KOPT-K1 (cell line): ENCODE data around the gene MPC2.
"Not testable (repeated sequence)": the region's sequence is repeated elsewhere in the genome, so short reads cannot be mapped to it uniquely, and the experiment has no call there.

ENCODE experiments used
- H3K27ac ChIP-seq: fragments of 200-600 bp; sonication (generic); 2 replicates; pipeline ENCODE4 v1.5.1; 2016; ENCODE audit warnings: antibody characterized with exemption, mild to moderate bottlenecking, low read depth, low read length; ENCODE audit not compliant: poor library complexity, severe bottlenecking
- H3K36me3 ChIP-seq: fragments of 200-600 bp; sonication (generic); 2 replicates; pipeline ENCODE4 v1.5.1; 2017; ENCODE audit warnings: antibody characterized with exemption, mild to moderate bottlenecking, low read length, moderate library complexity; ENCODE audit not compliant: insufficient read depth
- H3K9me3 ChIP-seq: fragments of 200-600 bp; sonication (generic); 2 replicates; pipeline ENCODE4 v1.5.1; 2017; ENCODE audit warnings: antibody characterized with exemption, low read length, mild to moderate bottlenecking; ENCODE audit not compliant: insufficient read depth, poor library complexity, severe bottlenecking

Gene MPC2

GRCh38 chr1:167943541-167943940 lies 6.7 kb upstream of the MPC2 start:
- no peak overlapping the region for H3K27ac ChIP-seq
- H3K36me3 ChIP-seq: 0 out of 2 replicates have a peak, but pooled peaks cover 3% of the 10 kb centered on the region
- peaks cover 6% of the 10 kb centered on the region for H3K9me3 ChIP-seq

DNA sequence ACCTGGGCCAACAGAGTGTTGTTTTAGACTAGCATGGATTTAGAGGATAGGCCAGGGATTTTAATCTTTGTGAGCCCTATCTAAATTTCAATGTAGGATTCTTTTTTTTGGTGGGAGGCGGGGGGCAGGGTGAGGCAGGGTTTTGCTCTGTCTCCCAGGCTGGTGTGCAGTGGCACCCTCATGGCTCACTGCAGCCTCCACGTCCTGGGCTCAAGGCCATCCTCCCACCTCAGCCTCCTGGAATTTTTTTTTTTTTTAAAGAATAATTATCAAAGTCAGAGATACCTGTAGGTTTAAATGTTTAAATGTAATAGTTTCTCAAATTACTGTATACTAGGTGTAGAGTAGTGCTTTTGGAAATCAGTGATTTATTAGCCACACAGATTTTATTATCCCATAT lies 3.4 kb upstream of the MPC2 start:
- Histone ChIP-seq H3K36me3 (0 out of 2 replicates have a peak, but pooled peaks cover 3% of the 10 kb centered on the region), H3K27ac (no peak overlapping the region), H3K9me3 (peaks cover 6% of the 10 kb centered on the region)

- Histone ChIP-seq H3K36me3 (no peaks in the 10 kb centered on the region), H3K9me3 (no peaks in the 10 kb centered on the region), H3K27ac (peak overlapping the region; percentile 94)
Observed at GRCh38 chr1:167938080-167938636, 1.3 kb upstream of the MPC2 start.

DNA sequence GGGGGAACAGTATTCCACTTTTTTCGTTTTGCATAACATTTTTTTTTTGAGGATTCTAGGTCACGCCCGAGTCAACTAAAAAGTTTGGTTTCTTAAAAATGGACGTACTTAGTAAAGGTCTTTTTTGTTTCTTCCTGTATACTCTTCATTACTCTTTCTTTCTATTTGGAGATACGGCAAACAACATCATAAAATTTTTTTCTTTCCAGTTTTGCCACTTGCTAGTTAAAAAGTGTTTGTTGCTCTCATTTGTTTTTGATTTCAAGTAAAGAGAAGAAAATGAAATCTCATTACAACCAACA lies 788 bp upstream of the MPC2 start:
- Histone ChIP-seq H3K27ac (peak overlapping the region; percentile 94), H3K9me3 (no peaks in the 10 kb centered on the region), H3K36me3 (no peaks in the 10 kb centered on the region)

DNA sequence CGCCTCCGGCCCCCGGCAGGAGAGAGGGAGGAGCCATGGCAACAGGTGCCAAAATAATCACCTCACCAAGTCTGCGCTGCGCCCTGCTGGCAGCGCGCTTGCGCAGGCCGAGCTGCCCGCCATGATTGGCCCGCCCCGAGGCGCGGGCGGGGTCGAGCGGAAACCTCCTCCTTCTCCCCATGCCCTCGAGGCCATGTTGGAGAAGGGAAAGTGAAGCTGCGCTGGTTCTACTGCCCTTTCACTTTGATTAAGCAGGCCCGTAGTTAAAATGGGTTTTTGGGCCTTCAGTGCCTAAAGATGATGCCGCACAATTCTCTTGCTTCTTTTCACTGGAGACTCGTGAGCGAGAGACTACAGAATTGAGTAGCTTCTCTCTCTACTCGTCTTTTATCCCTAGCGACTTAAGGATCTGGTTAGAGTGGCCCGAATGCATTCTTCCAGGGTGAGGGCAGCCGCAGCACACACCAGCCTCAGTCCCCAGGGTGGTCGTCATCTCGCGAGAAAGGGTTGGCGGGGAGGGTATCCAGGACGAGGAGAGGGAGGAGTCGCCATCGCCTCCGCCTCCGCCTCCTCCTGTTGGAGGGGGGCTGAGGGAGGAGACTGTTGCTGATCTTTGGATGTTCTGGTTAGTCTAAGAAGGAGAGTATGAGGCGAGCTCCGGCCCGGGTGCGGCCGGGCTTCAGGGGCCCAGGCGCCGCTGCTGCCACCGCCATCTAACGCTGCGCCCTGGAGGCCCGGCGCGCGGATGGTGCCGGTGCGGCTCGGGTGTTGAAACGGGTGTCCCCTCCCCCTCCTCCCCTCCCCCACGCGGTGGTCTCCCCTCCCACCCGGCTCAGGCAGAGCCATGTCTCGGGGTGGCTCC lies 573 bp downstream of the MPC2 start, which contains the start of gene DCAF6:
DCAF6 (plus strand) TSS at position 616 of the 862 bp plus-strand sequence; CDS start at position 845, 229 bp downstream.
- Histone ChIP-seq H3K27ac (peak within 1 kb of the TSS; percentile 94), H3K9me3 (no peaks in the 10 kb centered on the region)

DNA sequence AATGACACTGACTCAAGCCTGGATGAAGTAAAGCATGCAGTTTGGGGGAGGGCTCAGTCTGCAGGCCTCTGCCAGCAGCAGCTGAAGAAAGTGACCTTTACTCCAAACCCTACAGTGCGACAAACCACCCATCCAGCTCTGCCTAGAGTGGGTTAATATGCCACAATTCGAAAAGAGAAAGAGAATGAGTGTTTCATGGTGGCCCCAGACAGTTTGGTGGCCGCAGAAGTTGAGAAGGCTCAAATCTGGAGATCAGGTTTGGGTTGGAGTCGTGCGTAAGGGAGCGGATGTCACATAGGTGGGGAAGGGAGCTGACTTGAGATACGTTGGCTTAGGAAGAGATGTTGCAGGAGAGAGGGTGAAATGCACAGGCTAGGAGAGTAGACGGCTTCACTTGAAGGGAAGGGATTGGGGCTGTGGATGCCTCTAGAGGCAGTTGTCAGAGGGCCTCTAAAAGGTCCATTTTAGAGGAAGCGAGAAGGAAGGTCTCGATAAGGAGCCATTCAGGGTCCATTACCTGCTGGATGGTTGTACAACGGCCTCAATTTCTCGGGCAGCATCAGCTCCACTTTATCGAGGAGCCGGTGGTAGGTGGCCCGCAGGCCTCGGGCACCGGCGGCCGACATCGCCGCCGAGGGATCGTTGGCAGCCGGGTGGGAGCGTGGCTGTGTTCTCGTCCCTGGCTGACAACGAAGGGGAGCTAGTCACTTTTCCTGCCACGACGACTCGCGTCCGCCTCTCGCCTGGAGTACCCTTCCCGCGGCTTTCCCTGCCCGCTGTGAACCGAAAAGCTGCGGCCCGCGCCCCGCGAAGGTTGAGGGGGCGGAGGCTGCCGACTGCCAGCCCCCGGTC lies 1.4 kb downstream of the MPC2 start:
- Histone ChIP-seq H3K36me3 (no peaks in the 10 kb centered on the region), H3K9me3 (no peaks in the 10 kb centered on the region), H3K27ac (peak overlapping the region; percentile 94)

More for the DNA sequence above, 573 bp downstream of the MPC2 start, which contains the start of gene DCAF6:
- no peaks in the 10 kb centered on the region for H3K36me3 ChIP-seq

DNA sequence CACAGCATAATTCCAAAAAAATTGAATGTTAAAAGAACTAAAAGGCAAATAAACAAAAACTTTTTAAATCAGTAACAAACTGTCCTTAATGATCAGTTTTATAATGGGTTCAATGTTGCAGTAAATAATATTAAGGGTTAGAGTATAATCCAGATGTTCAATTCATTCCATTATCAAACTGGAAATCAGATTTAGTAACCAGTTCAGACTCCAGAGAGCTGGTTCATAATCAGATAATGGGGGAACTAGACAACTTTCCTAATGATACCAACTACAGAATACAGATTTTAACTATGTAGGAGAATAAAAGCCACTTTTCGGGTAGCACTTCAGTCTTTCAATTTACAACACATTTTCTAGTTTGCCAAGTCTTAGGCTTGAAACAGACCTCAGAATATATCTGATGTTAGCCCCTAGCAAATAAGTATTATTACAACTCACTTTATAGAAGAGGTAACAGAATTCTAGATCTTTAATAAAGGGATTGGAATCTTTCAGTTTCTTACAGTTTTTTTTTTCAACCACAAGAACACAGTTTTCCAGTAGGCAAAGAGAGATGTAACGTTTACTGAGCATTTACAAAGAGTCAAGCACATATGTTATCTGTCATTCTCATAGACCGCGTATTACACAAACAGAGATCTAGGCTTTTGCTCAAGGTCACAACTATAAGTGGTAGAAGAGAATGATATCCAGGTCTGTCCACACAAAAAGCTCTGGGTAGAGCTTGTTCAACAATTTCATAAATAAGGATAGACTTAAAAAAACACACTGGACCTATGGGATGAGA lies 2.3 kb downstream of the MPC2 start:
- no peaks in the 10 kb centered on the region for H3K36me3 ChIP-seq
- peak overlapping the region; percentile 94 for H3K27ac ChIP-seq
- H3K9me3 ChIP-seq: no peaks in the 10 kb centered on the region

DNA sequence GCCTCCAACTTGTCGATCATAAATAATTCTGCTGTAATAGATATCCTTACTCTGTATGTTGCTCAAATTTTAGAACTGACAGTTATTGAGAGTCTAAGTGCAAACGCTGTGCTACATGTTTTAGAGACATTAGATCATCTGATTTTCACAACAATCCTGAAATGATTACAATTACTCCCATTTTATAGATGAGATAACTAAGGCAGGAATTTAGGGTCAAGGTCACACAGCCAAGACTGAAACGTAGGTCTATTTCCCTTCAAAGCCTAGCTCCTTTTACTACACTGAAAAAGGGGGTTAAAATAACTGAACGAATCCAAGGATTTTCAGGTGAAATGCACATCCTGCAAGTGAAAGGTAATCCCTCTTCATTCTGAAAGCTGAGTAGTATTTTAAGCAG lies 3.1 kb downstream of the MPC2 start:
- Histone ChIP-seq H3K27ac (peak overlapping the region; percentile 94), H3K36me3 (no peaks in the 10 kb centered on the region), H3K9me3 (no peaks in the 10 kb centered on the region)

DNA sequence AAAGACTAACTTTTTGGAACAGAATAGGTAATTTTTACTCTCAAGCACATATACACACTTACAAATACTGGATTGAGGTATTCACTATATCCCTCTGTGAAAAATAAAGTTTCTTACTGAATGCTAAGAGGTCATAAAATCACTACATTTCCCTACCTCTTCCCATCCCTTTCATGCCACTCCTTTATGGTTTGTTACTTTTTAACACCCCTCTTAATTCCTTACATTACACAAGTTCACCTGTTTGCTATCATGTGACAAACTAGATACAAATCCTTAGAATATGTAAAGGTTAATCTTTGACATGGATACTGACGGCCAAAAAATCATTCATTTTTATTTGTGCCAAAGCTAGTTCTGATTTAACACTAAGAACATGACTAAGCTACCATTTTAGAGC lies 7.1 kb downstream of the MPC2 start:
- H3K36me3 ChIP-seq: no peaks in the 10 kb centered on the region
- H3K27ac ChIP-seq: no peak overlapping the region

GRCh38 chr1:167928919-167929318 lies 8.0 kb downstream of the MPC2 start:
- not testable (repeated sequence) for H3K36me3 ChIP-seq, H3K9me3 ChIP-seq, H3K27ac ChIP-seq

More for the DNA sequence above, 7.1 kb downstream of the MPC2 start:
- H3K9me3 ChIP-seq: no peaks in the 10 kb centered on the region

DNA sequence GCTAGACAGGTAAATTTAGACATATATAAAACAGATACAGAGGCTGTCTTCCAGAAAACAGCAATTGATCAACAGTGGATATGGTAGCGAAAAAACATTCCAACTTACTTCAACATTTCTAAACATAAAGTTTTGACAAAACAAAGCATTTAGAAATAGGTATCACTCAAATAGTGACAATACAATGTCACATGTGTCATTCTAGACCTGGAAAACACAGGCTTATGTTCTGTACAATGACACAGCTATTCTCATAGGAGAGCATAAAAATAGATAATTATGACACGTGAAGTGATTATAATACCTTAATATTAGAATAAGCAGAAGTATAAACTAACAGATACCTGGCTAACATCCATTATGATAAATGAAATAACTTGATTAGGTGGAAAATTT lies 8.4 kb downstream of the MPC2 start:
- no peak overlapping the region for H3K27ac ChIP-seq
- peaks cover 4% of the 10 kb centered on the region for H3K36me3 ChIP-seq
- no peaks in the 10 kb centered on the region for H3K9me3 ChIP-seq

DNA sequence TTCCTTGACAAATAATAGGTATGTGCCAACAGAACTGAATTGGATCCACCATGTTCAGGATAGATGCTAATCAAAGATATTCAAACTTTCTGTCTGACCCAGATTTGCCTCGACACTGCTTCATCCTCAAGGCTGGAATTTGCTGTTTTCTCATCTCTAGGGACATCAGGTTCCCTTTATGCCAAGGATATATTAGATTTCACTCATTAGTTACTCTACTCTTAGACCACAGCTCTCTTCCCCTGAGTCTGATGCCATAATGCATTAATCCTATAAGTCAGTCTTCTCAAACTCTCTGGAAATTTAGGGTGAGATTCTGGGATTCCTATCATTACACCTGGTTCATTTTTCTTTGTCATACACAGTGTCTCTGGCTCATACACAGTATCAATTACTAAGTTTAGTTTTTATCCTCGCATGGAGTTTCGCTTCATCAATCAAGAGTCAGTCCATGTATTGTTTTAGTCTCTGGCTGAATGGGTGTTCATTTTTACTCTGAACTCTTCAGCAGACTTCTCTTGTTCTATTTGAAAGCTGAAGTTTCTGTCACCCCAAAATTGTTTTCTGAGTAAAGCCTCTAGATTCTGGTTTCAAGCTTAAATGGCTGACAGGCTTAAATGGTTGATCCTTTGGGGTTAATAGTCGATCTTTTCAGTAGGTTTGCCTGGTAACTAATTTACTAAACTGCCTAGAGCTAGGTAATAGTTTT lies 9.7 kb downstream of the MPC2 start:
- Histone ChIP-seq H3K9me3 (no peaks in the 10 kb centered on the region), H3K27ac (no peak overlapping the region), H3K36me3 (peaks cover 12% of the 10 kb centered on the region)

DNA sequence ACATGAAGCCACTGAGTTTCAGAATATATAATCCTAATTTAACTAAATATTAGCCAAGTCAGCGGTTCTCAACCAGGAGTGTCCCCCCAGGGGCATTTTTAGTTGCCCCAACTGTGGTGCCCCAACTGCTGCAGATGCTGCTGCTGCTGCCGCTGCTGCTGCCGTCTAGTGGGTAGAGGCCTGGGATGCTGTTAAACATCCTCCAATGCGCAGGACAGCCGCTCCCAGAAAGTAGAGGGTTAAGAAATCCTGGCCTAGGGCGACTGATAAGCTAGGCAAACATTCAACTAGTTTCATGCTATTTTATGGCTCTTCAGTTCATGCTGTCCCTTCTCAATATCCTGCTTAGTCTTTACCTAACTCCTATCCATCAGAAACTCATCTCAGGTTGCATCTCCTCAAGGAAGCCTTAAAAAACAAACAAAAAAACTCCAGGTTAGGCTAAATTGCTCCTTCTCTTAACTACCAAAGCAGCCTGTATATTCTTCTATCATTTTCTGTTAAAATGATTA lies 10.3 kb downstream of the MPC2 start:
- no peak overlapping the region for H3K27ac ChIP-seq
- H3K36me3 ChIP-seq: peaks cover 12% of the 10 kb centered on the region

More for the DNA sequence above, 10.3 kb downstream of the MPC2 start:
- no peaks in the 10 kb centered on the region for H3K9me3 ChIP-seq
